NCI-H1417 treated with DMSO at 0.1 percent for 48 hours (cell line): ENCODE results near the gene RASA4.
"Not testable (repeated sequence)": the region's sequence is repeated elsewhere in the genome, so short reads cannot be mapped to it uniquely, and the experiment has no call there.

Source experiments
- DNase-seq: peaks from one replicate; lab custom pipeline; 2025; lab: John Stamatoyannopoulos, UW

RASA4 gene

GRCh38 chr7:102616507-102617125 is at the start of gene RASA4:
Gene RASA4 (minus strand): TSS chr7:102616756. CDS start chr7:102616689, 67 bp downstream.
- DNase-seq = not testable (repeated sequence)

DNA sequence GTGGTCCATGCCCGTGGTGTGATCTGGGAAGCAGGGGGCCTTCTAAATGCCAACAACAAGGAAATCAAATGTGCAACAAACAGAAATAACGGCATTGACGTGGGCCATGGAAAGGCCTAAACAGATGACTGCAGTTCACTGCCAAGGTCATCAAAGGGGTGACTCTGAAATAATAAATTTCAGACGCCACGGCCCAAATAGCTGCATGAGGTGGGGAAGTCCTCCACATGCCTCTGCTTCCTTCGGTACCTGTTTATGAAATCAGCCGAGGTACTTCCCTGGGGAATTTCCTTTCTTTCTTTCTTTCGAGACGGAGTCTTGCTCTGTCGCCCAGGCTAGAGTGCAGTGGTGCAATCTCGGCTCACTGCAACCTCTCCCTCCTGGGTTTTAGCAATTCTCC is 48.2 kb upstream of the RASA4 start:
- not testable (repeated sequence) for DNase-seq

GRCh38 chr7:102649924-102650323 is 33.4 kb upstream of the RASA4 start, which contains the start of gene SPDYE2B:
Gene SPDYE2B (plus strand): TSS chr7:102650319. CDS start chr7:102652349, 2,030 bp downstream.
- not testable (repeated sequence) for DNase-seq

- DNase-seq = not testable (repeated sequence)
These were observed 31.3 kb upstream of the RASA4 start for GRCh38 chr7:102647813-102648212.

DNA sequence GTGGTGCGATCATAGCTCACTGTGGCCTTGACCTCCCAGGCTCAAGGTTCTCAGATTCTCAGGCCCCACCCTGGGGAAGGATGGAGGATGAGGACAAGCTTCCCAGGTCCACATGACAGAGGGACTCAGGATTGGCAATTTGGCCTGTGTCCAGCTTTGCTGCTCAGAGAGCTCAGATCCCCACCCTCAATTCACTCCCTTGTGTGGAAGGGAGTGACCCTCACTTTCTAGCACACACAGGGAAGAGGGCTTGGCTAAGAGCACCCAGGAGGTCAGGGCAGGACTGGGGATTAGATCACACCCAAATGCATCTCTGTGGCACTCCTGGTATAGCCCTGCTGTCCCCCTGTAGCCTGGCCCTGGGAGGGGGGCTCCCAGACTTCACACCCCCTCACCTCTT is 26.8 kb upstream of the RASA4 start:
- not testable (repeated sequence) for DNase-seq

GRCh38 chr7:102642691-102643090 is 26.1 kb upstream of the RASA4 start, which contains the start of gene UPK3BL1:
Gene UPK3BL1 (minus strand): TSS chr7:102642791. CDS start chr7:102642741, 50 bp downstream.
- DNase-seq = not testable (repeated sequence)

DNA sequence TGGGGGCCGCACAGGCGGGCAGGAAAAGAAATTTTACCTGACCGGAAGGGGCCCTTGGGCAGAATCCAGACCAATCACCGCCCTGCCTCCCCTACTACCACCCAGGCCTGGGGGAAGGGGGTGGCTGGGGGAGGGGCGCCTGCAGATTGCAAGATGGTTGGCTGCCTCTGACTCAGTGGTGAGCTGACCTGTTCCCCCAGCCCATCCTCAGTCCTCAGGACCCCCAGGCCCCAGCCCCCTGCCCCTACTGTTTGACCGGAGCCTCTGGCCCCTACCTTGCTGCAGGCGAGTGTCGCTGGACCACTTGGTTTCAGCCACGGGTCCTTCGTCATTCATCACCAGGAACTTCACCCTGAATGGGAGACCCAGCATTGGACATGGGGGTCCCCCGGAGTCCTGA is 22.3 kb upstream of the RASA4 start:
- not testable (repeated sequence) for DNase-seq

- DNase-seq = not testable (repeated sequence)
These were observed 20.4 kb upstream of the RASA4 start for GRCh38 chr7:102636956-102637355.

- DNase-seq = not testable (repeated sequence)
These were observed 18.8 kb upstream of the RASA4 start for GRCh38 chr7:102635354-102635753.

DNA sequence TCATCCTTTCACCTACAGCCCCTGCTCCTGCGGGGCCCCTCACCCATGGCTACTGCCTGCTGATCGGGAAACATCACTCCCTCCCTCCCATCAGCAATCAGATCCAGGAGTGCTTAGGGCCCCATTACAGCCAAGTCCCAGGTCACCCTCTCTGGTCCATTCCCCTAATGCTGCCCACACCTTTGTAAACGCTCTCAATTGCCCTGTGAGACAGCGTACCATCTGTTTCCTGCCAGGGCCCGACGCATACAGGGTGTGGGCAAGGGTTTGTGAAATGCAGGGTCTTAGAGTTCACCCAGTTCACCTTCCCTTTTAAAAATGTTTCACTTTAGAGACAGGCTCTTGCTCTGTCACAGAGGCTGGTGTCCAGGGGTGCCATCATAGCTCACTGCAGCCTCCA is 17.7 kb upstream of the RASA4 start:
- not testable (repeated sequence) for DNase-seq

DNA sequence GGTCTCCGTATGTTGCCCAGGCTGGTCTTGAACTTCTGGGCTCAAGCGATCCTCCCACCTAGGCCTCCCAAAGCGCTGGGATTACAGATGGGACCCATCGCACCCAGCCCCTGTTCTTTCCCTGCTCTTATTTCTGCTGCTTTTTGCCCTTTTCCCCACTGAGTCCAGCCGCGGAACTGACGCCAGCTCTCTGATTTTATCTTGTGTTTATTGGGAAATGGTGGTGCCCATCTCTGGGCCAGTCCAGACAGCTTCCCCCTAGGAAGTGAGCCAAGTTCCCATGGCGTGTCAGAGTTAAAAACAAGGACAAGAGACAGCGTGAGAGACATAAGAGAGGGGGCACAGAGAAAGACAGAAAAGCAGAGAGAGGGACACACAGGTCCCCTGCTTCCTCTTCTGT is 14.1 kb upstream of the RASA4 start:
- not testable (repeated sequence) for DNase-seq

- not testable (repeated sequence) for DNase-seq
These were observed 10.8 kb upstream of the RASA4 start for GRCh38 chr7:102627271-102627904.

DNA sequence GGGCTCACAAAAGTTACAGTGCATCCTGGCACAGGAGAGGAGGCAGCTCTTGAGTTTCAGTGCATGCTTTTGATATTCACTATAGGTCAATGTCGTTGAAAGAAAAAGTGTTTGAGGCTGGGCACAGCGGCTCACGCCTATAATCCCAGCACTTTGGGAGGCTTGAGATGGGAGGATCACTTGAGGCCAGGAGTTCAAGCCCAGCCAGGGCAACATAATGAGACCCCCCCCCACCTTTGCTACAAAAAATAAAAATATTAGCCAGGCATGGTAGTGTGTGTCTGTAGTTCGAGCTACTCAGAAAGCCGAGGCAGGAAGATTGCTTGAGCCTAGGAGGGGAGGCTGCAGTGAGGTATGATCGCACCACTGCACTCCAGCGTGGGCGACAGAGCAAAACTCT is 1.6 kb upstream of the RASA4 start:
- not testable (repeated sequence) for DNase-seq

DNA sequence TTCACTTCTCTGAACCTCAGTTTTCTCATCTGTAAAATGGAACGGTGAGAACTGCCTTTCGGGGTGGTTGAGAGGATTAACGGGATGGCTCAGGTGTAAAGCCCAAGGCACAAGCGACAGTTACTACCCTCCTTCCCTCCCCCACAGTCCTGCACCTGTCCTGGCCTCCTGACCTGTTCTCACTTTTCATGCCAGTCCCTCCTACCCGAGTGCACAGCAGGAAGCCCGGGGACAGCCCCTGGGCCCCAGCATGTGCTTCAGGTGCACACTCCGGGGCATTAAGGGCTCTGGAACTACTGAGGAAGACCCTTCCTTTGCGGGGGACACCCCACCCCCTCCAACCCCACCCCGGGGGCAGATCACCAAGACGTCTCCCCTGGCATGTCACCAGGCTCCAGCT is 626 bp downstream of the RASA4 start:
- DNase-seq = not testable (repeated sequence)

GRCh38 chr7:102614873-102615272 is 1.7 kb downstream of the RASA4 start:
- not testable (repeated sequence) for DNase-seq

DNA sequence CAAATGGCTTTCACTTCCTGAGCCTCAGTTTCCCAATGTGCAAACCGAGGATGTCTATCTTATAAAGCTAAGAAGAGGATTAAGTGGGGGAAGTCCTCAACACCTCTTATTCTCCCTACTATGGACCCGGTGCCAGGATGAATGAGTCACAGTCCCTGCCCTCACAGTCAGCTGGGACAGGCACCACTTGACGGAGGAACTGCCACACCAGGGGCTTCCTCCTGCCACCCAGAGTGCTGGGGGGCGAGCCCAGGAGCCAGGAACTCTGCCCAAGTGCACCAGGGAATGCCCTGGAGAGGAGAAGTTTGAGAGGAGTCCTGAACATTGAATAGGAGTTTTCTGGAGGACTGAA is 2.2 kb downstream of the RASA4 start:
- DNase-seq = not testable (repeated sequence)

- DNase-seq = not testable (repeated sequence)
These were observed 2.8 kb downstream of the RASA4 start for GRCh38 chr7:102613575-102614345.

GRCh38 chr7:102611675-102612325 is 4.8 kb downstream of the RASA4 start:
- DNase-seq = not testable (repeated sequence)

GRCh38 chr7:102611013-102611674 is 5.4 kb downstream of the RASA4 start:
- not testable (repeated sequence) for DNase-seq

GRCh38 chr7:102610441-102610840 is 6.1 kb downstream of the RASA4 start:
- not testable (repeated sequence) for DNase-seq

GRCh38 chr7:102609734-102610133 is 6.8 kb downstream of the RASA4 start:
- not testable (repeated sequence) for DNase-seq
